Hepatocyte (in vitro differentiated cells): ENCODE measurements around the gene SGCA. TPM values are rescaled to one million over a fixed set of nuclear protein-coding genes. Genes with fewer than 3 reads are reported as not detected.

Experiments used
- DNase-seq: peaks from one replicate; pipeline ENCODE4 v3.0.0-alpha.2; 2016; ENCODE audit warnings: low spot score
- H2AFZ ChIP-seq: fragments of 200-600 bp; sonication (generic); 2 replicates; pipeline ENCODE4 v1.6.0; 2016; ENCODE audit warnings: antibody characterized with exemption, mild to moderate bottlenecking
- H3K27ac ChIP-seq: fragments of 200-600 bp; sonication (generic); 2 replicates; pipeline ENCODE4 v1.5.1; 2016; ENCODE audit warnings: mild to moderate bottlenecking
- H3K27me3 ChIP-seq: fragments of 200-600 bp; sonication (generic); 2 replicates; pipeline ENCODE4 v1.6.1; 2016
- H3K36me3 ChIP-seq: fragments of 200-600 bp; sonication (generic); replicated peaks from 2 replicates; pipeline ENCODE4 v1.5.1; 2016; ENCODE audit warnings: low read depth; ENCODE audit not compliant: insufficient read depth
- H3K4me1 ChIP-seq: fragments of 200-600 bp; sonication (generic); 2 replicates; pipeline ENCODE4 v1.5.1; 2016; ENCODE audit warnings: mild to moderate bottlenecking, moderate library complexity; ENCODE audit not compliant: insufficient read depth
- H3K4me2 ChIP-seq: fragments of 200-600 bp; sonication (generic); 2 replicates; pipeline ENCODE4 v1.6.0; 2016
- H3K4me3 ChIP-seq: fragments of 200-600 bp; sonication (generic); 2 replicates; pipeline ENCODE4 v1.5.1; 2016; ENCODE audit warnings: mild to moderate bottlenecking
- H3K79me2 ChIP-seq: fragments of 200-600 bp; sonication (generic); 2 replicates; pipeline ENCODE4 v1.6.0; 2017; ENCODE audit warnings: mild to moderate bottlenecking
- H3K9me2 ChIP-seq: fragments of 200-600 bp; sonication (generic); replicated peaks from 2 replicates; pipeline ENCODE4 v1.6.0; 2017; ENCODE audit warnings: mild to moderate bottlenecking; ENCODE audit not compliant: insufficient read depth
- H3K9me3 ChIP-seq: fragments of 200-600 bp; sonication (generic); 2 replicates; pipeline ENCODE4 v1.5.1; 2016; ENCODE audit warnings: low read depth, mild to moderate bottlenecking
- H4K20me1 ChIP-seq: fragments of 200-600 bp; sonication (generic); 2 replicates; pipeline ENCODE4 v1.6.0; 2016; ENCODE audit warnings: mild to moderate bottlenecking; ENCODE audit not compliant: insufficient read depth, poor library complexity, severe bottlenecking
- CTCF ChIP-seq: fragments of 200-600 bp; sonication (generic); IDR thresholded peaks from 2 replicates; pipeline ENCODE4 v1.5.1; 2016; ENCODE audit warnings: antibody characterized with exemption, mild to moderate bottlenecking; ENCODE audit not compliant: poor library complexity
- EZH2 ChIP-seq: fragments of 200-600 bp; sonication (generic); IDR thresholded peaks from 2 replicates; pipeline ENCODE4 v1.6.1; 2016; ENCODE audit warnings: antibody characterized with exemption, mild to moderate bottlenecking, borderline replicate concordance
- EZH2phosphoT487 ChIP-seq: fragments of 200-600 bp; sonication (generic); IDR thresholded peaks from one replicate; pipeline ENCODE4 v1.6.1; 2018; ENCODE audit warnings: antibody characterized with exemption, mild to moderate bottlenecking, low read depth, moderate library complexity; ENCODE audit not compliant: unreplicated experiment, severe bottlenecking
- WGBS: methylation state at CpG from one replicate; pipeline ENCODE4 v1.1.6; 2016; ENCODE audit warnings: low lambda C conversion rate; ENCODE audit errors: missing lambda C conversion rate; 5-methylcytosine and 5-hydroxymethylcytosine counted together
- polyA plus RNA-seq: library from polyadenylated mRNA; unstranded; fragments of >200 nt; fragmentation: Nextera tagmentation; extraction: Ambion mirVana; gene quantifications from 2 replicates; pipeline ENCODE4 v1.2.1, GENCODE V29; 2016
- total RNA-seq: library from RNA; depleted of rRNA; stranded (reverse); fragments of >200 nt; gene quantifications from 2 replicates; pipeline ENCODE4 v1.2.3, GENCODE V29; 2014

SGCA gene
- total and polyA plus RNA-seq, 2 experiments from 2014 or later = 0.37 to 2.2 TPM

- Histone ChIP-seq H4K20me1 (peaks cover 84% of the 10 kb centered on the region), H3K4me1 (peaks cover 1% of the 10 kb centered on the region), H3K4me3 (no peak overlapping the region), H3K36me3 (no peaks in the 10 kb centered on the region), H3K9me3 (no peaks in the 10 kb centered on the region), H3K9me2 (no peaks in the 10 kb centered on the region), H3K4me2 (no peak overlapping the region), H3K27ac (peak overlapping the region; percentile 69), H3K27me3 (no peaks in the 10 kb centered on the region), H2AFZ (no peak overlapping the region), H3K79me2 (peaks cover 12% of the 10 kb centered on the region)
- 85% methylated on average over 21 of the region's 21 CpGs for WGBS
- no peak for DNase-seq
- TF ChIP-seq CTCF (no peak), EZH2phosphoT487 (no peak), EZH2 (no peak)
These were observed 25.7 kb downstream of the SGCA start for GRCh38 chr17:50191359-50192143.

GRCh38 chr17:50192144-50192617 lies 26.4 kb downstream of the SGCA start:
- H3K4me1 ChIP-seq = peaks cover 8% of the 10 kb centered on the region
- no peaks in the 10 kb centered on the region for H3K9me3 ChIP-seq
- no peaks in the 10 kb centered on the region for H3K27me3 ChIP-seq
- WGBS = 92% methylated on average over 4 of the region's 4 CpGs
- peaks cover 83% of the 10 kb centered on the region for H4K20me1 ChIP-seq
- H3K4me2 ChIP-seq = no peak overlapping the region
- no peaks in the 10 kb centered on the region for H3K36me3 ChIP-seq
- no peaks in the 10 kb centered on the region for H3K9me2 ChIP-seq
- DNase-seq = no peak
- TF ChIP-seq CTCF (no peak), EZH2 (no peak), EZH2phosphoT487 (no peak)
- H3K79me2 ChIP-seq = peaks cover 19% of the 10 kb centered on the region
- H3K27ac ChIP-seq = peak overlapping the region; percentile 69
- no peak overlapping the region for H2AFZ ChIP-seq
- no peak overlapping the region for H3K4me3 ChIP-seq

- Histone ChIP-seq H3K4me1 (peaks cover 13% of the 10 kb centered on the region), H3K27ac (peak overlapping the region; percentile 69), H3K4me2 (no peak overlapping the region), H3K27me3 (no peaks in the 10 kb centered on the region), H3K9me2 (no peaks in the 10 kb centered on the region), H3K36me3 (no peaks in the 10 kb centered on the region), H3K79me2 (peaks cover 24% of the 10 kb centered on the region), H2AFZ (no peak overlapping the region), H3K9me3 (no peaks in the 10 kb centered on the region), H3K4me3 (no peak overlapping the region), H4K20me1 (peaks cover 83% of the 10 kb centered on the region)
- no peak for TF ChIP-seq EZH2
- TF ChIP-seq EZH2phosphoT487 = no peak
- TF ChIP-seq CTCF = no peak
- 86% methylated on average over 16 of the region's 16 CpGs for WGBS
- DNase-seq = no peak
These were observed 26.9 kb downstream of the SGCA start for GRCh38 chr17:50192618-50193291.
